ENCODE data around the gene CTNNBL1.
A peak's percentile ranks its signal among the peaks of the same experiment; 100 is the strongest.
"Not testable (repeated sequence)": the region's sequence is repeated elsewhere in the genome, so short reads cannot be mapped to it uniquely, and the experiment has no call there.

Gene CTNNBL1, protein sequence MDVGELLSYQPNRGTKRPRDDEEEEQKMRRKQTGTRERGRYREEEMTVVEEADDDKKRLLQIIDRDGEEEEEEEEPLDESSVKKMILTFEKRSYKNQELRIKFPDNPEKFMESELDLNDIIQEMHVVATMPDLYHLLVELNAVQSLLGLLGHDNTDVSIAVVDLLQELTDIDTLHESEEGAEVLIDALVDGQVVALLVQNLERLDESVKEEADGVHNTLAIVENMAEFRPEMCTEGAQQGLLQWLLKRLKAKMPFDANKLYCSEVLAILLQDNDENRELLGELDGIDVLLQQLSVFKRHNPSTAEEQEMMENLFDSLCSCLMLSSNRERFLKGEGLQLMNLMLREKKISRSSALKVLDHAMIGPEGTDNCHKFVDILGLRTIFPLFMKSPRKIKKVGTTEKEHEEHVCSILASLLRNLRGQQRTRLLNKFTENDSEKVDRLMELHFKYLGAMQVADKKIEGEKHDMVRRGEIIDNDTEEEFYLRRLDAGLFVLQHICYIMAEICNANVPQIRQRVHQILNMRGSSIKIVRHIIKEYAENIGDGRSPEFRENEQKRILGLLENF
- 34.7 to 68.0 (median 49.2) reads per million in 18 experiments for total RNA-seq

GRCh38 chr20:37693635-37694626, at the start of gene CTNNBL1:
TSS of gene CTNNBL1 (plus strand) at chr20:37694030. CDS start at chr20:37694123, 93 bp downstream.
- DNase-seq: peak; percentile 99

- no peak for DNase-seq
These were observed 49.2 kb upstream of the CTNNBL1 start for GRCh38 chr20:37644605-37645004.

- DNase-seq: no peak
These were observed 45.9 kb upstream of the CTNNBL1 start for GRCh38 chr20:37647946-37648345.

GRCh38 chr20:37649017-37649416, 44.8 kb upstream of the CTNNBL1 start:
- peak in 1 of 2 donors; percentile 11 for DNase-seq

DNA sequence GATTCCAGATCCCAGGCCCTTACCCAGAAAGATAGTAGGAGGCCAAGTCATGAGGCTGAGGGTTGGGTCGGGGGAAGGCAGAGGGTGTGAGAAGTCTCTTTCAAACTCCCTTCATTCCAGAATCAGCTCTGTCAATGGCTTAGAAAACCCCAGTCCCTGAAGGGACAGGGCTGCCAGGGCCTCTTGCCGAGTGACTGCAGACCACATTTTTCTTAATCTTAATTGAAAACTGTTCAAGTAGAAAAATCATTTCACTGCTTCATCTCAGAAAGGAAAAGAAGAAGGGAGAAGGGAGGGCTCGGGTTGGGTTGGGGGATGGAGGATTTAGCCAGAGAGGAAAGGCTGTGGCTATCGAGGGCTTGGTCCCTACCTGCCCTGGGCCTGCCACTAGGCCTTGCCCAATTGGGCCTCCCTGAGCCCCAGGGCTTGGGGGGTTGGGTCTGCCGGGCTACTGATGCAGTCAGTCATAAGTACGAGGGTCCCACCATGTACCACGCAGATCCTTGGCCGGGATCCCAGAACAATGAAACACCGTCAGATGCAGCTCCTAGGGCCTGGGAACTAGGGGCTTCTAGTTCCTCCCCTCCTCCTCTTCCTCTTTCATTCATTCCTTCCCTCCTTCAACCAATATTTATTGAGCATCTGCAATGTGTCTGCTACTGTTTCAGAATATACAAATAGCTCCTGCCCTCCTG, 44.0 kb upstream of the CTNNBL1 start:
- no peak for DNase-seq

DNA sequence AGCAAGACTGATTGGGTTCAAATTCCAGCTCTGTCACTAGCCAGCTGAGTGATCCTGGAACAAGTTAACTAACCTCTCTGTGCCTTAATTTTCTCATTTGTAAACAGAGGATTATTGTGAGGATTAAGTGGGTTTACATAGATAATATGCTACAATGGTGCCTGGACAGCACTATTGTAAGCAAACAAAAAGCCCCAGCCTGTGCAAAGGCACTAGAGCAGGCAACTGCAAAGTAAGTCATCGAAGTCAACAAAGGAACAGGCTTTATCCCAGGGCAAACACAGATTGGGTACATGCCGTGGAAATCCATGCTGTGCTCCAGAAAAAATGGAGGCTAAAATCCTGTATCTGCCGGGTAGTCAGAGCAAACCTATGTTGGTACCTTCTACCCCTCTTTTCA, 43.2 kb upstream of the CTNNBL1 start:
- DNase-seq: no peak

DNA sequence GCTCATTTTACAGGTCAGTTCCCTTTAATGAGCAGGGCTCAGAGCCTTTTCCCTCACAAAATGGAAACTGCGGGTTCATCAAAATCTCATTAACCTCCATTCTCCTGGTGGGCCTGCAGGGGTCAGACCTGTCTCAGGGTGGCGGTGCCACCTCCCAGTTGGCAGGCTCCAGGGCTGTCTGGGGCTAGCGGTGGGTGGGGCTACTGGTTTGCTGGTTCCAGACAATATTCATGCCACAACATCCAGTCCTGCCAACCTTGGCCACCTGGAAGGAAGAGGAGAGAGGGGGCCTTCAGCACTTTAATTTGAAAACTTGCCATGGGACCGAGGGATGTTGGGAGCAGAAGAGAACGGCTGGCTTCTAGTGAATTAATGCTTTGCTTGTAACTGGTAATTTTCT, 41.9 kb upstream of the CTNNBL1 start:
- DNase-seq: peak; percentile 9 to 25

- no peak for DNase-seq
These were observed 36.9 kb upstream of the CTNNBL1 start for GRCh38 chr20:37656945-37657344.

DNA sequence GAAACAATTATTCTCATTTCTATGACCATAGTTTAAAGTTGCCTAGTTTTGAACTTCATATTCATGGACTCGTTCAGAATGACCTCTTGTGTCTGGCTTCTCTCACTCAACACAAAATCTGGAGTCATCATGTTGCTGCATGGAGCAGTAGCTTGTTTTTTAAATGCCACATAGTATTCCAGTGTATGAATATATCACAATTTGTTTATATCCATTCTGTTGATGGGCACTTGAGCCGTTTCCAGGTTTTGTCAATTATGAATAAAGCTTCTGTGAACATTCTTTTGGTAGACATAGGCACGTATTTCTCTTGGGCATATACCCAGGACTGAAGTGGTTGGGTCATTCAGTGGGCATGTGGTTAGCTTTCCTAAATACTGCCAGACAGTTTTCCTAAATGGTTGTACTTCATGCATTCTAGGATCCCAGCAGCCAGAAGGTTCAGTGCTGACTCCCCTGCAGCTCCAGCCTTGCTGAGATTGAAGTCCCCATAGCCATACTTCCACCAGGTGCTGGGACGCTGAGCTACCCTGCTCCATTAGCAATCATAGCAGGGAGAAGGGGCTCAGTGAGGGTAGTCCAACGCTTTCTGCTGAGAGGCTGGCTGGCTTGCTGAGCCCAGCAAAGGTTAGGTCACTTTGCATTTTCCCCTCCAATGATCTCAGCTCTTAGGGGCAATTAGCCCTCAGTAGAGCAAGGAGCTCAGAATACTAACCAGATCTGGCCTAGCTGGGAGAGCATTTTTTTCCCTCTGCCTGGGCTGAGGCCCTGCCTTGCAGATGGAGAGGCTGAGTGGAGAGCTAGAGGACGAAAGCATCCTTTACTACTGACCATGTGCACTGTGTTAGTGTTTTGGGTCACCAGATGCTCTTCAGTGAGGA, 35.7 kb upstream of the CTNNBL1 start:
- DNase-seq: no peak

GRCh38 chr20:37661519-37661918, 32.3 kb upstream of the CTNNBL1 start:
- no peak for DNase-seq

GRCh38 chr20:37662308-37662707, 31.5 kb upstream of the CTNNBL1 start:
- no peak for DNase-seq

GRCh38 chr20:37664595-37664994, 29.2 kb upstream of the CTNNBL1 start:
- not testable (repeated sequence) for DNase-seq

DNA sequence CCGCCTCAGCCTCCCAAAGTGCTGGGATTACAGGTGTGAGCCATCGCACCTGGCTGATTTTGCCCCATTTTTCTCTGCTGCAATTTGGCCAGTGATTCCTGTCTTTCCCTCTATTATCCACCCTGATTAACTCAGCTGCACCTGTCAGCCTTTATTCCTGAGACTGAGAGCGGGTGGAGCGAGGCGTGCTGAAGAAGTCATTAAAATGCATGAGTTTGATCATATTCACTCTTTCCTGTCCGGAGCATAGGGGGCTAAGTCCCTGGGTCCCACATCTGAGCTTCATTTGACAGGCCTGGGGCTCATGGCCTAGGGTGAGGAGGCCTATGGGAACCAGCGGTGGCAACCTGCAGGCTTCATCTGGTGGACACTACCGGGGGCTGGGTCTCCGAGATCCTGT, 25.7 kb upstream of the CTNNBL1 start:
- DNase-seq: no peak

GRCh38 chr20:37669062-37669772, 24.6 kb upstream of the CTNNBL1 start:
- DNase-seq: peak in 1 of 2 donors; percentile 13

- DNase-seq: no peak
These were observed 24.0 kb upstream of the CTNNBL1 start for GRCh38 chr20:37669773-37670236.

DNA sequence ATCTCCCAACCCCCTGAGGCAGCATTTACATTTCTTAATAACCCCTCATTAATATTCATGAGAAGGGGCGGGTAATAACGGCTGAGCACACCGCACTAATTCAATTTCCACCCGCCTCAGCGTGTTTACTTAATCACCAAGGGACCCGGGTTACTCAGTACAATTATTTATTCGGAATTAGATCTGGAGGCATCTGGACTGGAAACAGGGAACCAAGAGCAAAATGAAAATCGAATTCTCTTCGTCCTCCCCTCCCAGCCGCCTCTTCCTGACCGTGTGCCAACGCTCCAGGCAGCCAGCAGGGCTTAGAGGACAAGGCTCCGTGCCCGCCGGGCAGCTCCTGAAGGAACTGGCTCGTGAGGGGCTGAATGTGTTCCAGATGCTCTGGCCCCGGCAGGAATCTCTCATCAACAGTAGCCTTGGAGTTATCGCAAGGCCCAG, 23.5 kb upstream of the CTNNBL1 start:
- DNase-seq: no peak

DNA sequence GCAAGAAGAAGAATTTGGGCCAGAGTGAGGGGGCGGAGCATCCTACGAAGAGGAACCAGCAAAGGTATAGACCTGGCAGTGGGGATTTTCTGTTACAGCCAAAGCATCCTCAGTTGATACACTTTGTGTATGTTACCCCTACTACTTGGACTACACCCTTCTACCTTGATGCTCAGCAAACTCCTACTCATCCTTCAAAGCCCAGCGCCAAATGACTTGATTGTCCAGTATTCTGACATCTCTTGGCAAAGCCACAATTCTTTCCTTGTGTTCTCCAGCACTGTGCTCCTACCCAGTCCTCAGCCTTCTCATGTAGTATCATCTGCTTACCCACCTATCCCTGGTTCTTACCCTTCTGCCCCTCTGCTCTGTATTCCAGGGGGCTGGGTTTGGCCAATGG, 21.7 kb upstream of the CTNNBL1 start:
- DNase-seq: no peak

DNA sequence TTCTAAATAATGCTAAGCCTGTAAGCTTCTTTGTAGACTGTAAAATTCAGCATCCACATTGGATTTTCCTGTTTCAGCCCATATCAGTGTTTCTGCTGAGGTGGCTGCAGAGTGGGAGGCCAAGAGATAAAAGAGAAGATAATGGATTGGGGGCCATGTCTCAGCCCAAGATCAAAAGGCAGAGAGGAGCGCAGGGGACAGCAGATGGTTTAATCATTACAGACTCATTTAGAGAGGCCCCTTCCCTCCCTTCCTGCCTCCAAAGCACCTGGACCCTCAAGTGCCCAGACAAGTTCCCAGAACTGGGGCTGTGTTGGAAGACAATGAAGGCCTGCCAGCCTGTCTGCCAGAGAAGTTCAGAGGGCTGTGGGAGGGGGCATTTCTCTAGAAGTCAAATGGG, 20.4 kb upstream of the CTNNBL1 start:
- no peak for DNase-seq

DNA sequence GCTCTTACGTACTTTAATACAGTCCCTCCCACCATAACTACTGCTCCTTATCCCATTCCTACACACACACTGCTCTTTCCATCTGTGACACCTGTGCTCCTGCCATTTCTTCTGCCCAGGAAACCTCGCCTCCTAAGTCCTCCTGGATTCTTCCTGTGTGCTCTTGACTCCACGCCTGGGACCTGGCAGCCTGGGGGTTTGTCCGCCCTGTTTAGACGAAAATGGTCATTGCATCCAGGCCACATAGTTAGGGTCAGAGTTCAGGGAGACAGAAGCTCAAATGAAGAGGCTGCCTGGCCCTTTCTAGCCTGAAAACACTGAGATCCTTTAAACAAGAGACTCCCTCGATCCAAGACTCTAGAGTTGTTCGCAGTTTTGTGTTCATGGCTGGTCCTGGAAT, 17.4 kb upstream of the CTNNBL1 start:
- DNase-seq: no peak
